ENCODE data around the gene MPP4. TPM values are rescaled to one million over a fixed set of nuclear protein-coding genes. Genes with fewer than 3 reads are reported as not detected.

The MPP4 gene
- total and polyA plus RNA-seq, 8 donors = 0.08 to 0.20 (median 0.19) TPM; not detected in 2

GRCh38 chr2:201697899-201698298 is 545 bp downstream of the MPP4 start:
- H3K27ac ChIP-seq = peak overlapping the region in 1 of 2 donors; percentile 53

GRCh38 chr2:201696151-201696659 is 2.2 kb downstream of the MPP4 start:
- DNase-seq (no peak), ATAC-seq (no peak)
- no peak for TF ChIP-seq CTCF (IDR thresholded peaks at IDR 0.05)
- intact Hi-C loops (cut with DNase I) = no loop called here
- Histone ChIP-seq H3K27me3 (no peaks in the 10 kb centered on the region), H3K4me1 (no peaks in the 10 kb centered on the region), H3K9me3 (no peaks in the 10 kb centered on the region), H3K4me3 (no peak overlapping the region), H3K36me3 (peaks cover 0 to 7% of the 10 kb centered on the region in 2 donors), H3K27ac (no peak overlapping the region)

More at GRCh38 chr2:201697899-201698298, 545 bp downstream of the MPP4 start:
- ATAC-seq (peak; percentile 46), DNase-seq (no peak)
- Histone ChIP-seq H3K9me3 (no peaks in the 10 kb centered on the region), H3K36me3 (peaks cover 0 to 24% of the 10 kb centered on the region in 2 donors), H3K27me3 (no peaks in the 10 kb centered on the region), H3K4me1 (no peaks in the 10 kb centered on the region), H3K4me3 (no peak overlapping the region)
- intact Hi-C loops (cut with DNase I) = no loop called here
- TF ChIP-seq CTCF (IDR thresholded peaks at IDR 0.05) = no peak

GRCh38 chr2:201685156-201685555 is 13.3 kb downstream of the MPP4 start:
- ATAC-seq = no peak
- no peak overlapping the region for H3K4me3 ChIP-seq
- H3K27ac ChIP-seq = no peak overlapping the region
- H3K9me3 ChIP-seq = no peaks in the 10 kb centered on the region
- no peak for DNase-seq
- no peak for TF ChIP-seq CTCF (IDR thresholded peaks at IDR 0.05)
- no peaks in the 10 kb centered on the region for H3K4me1 ChIP-seq
- no peaks in the 10 kb centered on the region for H3K27me3 ChIP-seq
- no peaks in the 10 kb centered on the region for H3K36me3 ChIP-seq
- intact Hi-C loops (cut with DNase I) = no loop called here

- ATAC-seq = no peak
- no peaks in the 10 kb centered on the region for H3K4me1 ChIP-seq
- no peak for TF ChIP-seq CTCF (IDR thresholded peaks at IDR 0.05)
- H3K36me3 ChIP-seq = no peaks in the 10 kb centered on the region
- H3K4me3 ChIP-seq = no peak overlapping the region
- H3K27me3 ChIP-seq = no peaks in the 10 kb centered on the region
- no peak overlapping the region for H3K27ac ChIP-seq
- no peaks in the 10 kb centered on the region for H3K9me3 ChIP-seq
- no peak for DNase-seq
- intact Hi-C loops (cut with DNase I) = no loop called here
Observed at GRCh38 chr2:201680743-201681142, 17.7 kb downstream of the MPP4 start.

GRCh38 chr2:201678401-201678800 is 20.0 kb downstream of the MPP4 start:
- Histone ChIP-seq H3K9me3 (no peaks in the 10 kb centered on the region), H3K27me3 (no peaks in the 10 kb centered on the region), H3K4me1 (no peaks in the 10 kb centered on the region), H3K4me3 (no peak overlapping the region), H3K36me3 (no peaks in the 10 kb centered on the region), H3K27ac (no peak overlapping the region)
- DNase-seq = no peak
- TF ChIP-seq CTCF (IDR thresholded peaks at IDR 0.05) = no peak
- intact Hi-C loops (cut with DNase I) = no loop called here
- ATAC-seq = no peak
